ENCODE data around the gene RAB31.

RAB31 gene

DNA sequence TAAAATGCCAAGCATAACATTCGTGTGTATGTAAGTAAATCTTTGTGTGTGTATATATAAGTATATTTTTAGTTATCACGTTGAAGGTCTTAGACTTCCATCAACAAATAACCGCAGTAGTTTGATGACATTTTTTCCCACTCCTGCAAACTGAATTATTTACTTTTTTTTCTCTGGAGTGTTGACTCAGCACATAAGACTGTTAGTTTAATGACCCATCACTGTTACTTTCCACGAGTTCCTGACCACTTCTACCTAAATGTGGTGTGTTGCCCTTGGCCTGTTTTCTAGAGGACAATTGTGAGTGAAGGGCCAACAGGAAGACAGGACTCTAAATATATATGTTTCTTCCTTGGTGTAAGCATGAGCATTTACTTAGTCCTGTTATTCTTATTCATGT, 106.3 kb downstream of the RAB31 start:
- TF ChIP-seq TAF1 (IDR thresholded peaks at IDR 0.05; ENCODE audit: low read depth, low read length) (no peak), PAX5 (IDR thresholded peaks at IDR 0.05; ENCODE audit: insufficient read depth, low read length, severe bottlenecking) (no peak), POU2F2 (IDR thresholded peaks at IDR 0.05; ENCODE audit: low read depth, low read length) (no peak), SPI1 (IDR thresholded peaks at IDR 0.05; ENCODE audit: low read depth, low read length) (no peak), POLR2A (IDR thresholded peaks at IDR 0.05; ENCODE audit: low read depth, low read length) (no peak), POLR2AphosphoS5 (IDR thresholded peaks at IDR 0.05; ENCODE audit: low read depth, low read length) (no peak)
- DNase-seq (ENCODE audit: insufficient read length, low spot score) (no peak), FAIRE-seq (no peak)

DNA sequence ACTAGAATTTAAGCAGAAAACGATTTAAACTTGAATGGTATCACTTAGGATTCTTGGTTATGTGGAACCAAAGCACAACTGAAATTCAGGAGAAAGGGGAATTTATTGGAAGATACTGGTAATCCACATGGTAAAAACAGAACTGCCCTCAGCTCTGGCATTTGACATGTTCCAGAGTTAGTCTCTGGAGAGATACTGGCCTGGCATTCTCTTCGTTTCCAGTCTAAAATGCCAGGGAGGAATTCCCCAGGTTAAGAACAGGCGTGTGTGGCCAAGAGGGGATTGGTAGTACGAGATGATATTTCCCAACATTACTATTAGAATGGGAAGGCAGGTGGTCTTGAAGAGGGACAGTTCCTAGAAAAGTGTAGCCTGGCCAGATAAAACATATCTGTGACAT, 109.2 kb downstream of the RAB31 start:
- no peak for DNase-seq (ENCODE audit: insufficient read length, low spot score)
- no peak for FAIRE-seq
- no peak for TF ChIP-seq SPI1 (IDR thresholded peaks at IDR 0.05; ENCODE audit: low read depth, low read length)
- no peak for TF ChIP-seq POLR2A (IDR thresholded peaks at IDR 0.05; ENCODE audit: low read depth, low read length)
- TF ChIP-seq PAX5 (IDR thresholded peaks at IDR 0.05; ENCODE audit: insufficient read depth, low read length, severe bottlenecking): no peak
- no peak for TF ChIP-seq TAF1 (IDR thresholded peaks at IDR 0.05; ENCODE audit: low read depth, low read length)
- TF ChIP-seq POLR2AphosphoS5 (IDR thresholded peaks at IDR 0.05; ENCODE audit: low read depth, low read length): no peak
- no peak for TF ChIP-seq POU2F2 (IDR thresholded peaks at IDR 0.05; ENCODE audit: low read depth, low read length)

DNA sequence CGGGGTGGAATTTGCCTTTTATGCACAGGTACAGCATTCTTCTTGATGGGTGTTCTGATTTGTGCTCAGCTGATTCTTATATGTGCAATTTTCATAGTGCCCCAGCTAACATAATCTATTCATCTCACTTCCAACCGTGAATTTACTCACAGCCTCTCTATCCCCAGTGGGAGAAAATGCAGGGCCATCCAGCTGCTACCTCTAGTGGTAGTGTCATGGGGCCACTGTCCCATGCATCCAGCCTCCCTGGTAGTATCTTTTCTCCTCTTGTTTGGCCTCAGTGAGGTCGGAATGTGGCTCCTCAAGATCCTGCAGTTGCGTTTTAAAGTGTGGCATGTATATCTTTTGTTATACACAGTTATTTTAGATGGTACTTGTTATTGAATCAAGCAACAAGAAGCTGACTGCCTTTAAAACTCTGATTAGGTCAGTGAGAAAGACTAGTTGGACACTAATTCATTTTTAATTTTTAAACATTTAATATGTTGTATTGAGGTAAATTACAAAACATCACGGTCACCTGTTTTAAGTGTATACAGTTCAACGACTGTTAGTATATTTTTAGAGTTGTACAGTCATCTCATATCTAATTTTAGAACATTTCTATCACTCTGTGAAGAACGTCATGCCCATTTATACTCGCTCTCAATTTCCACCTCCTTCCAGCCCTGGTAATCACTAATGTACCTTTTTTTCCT, 109.8 kb downstream of the RAB31 start:
- no peak for FAIRE-seq
- TF ChIP-seq SPI1 (IDR thresholded peaks at IDR 0.05; ENCODE audit: low read depth, low read length) (no peak), PAX5 (IDR thresholded peaks at IDR 0.05; ENCODE audit: insufficient read depth, low read length, severe bottlenecking) (no peak), TAF1 (IDR thresholded peaks at IDR 0.05; ENCODE audit: low read depth, low read length) (no peak), POLR2A (IDR thresholded peaks at IDR 0.05; ENCODE audit: low read depth, low read length) (no peak), POU2F2 (IDR thresholded peaks at IDR 0.05; ENCODE audit: low read depth, low read length) (no peak), POLR2AphosphoS5 (IDR thresholded peaks at IDR 0.05; ENCODE audit: low read depth, low read length) (no peak)
- no peak for DNase-seq (ENCODE audit: insufficient read length, low spot score)

DNA sequence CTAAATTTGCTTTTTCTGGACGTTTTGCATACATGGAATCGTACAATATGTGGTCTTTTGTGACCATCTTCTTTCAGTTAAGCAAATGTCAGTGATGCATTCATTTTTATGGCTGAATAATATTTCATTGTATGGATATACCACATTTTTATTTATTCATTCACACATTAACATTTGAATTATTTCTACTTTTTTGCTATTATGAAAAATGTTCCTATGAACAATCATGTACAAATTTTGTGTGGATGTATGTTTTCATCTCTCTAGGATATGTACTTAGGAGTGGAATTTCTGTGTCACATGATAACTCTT, 110.3 kb downstream of the RAB31 start:
- TF ChIP-seq SPI1 (IDR thresholded peaks at IDR 0.05; ENCODE audit: low read depth, low read length): no peak
- TF ChIP-seq POLR2A (IDR thresholded peaks at IDR 0.05; ENCODE audit: low read depth, low read length): no peak
- no peak for TF ChIP-seq POU2F2 (IDR thresholded peaks at IDR 0.05; ENCODE audit: low read depth, low read length)
- TF ChIP-seq TAF1 (IDR thresholded peaks at IDR 0.05; ENCODE audit: low read depth, low read length): no peak
- no peak for TF ChIP-seq PAX5 (IDR thresholded peaks at IDR 0.05; ENCODE audit: insufficient read depth, low read length, severe bottlenecking)
- TF ChIP-seq POLR2AphosphoS5 (IDR thresholded peaks at IDR 0.05; ENCODE audit: low read depth, low read length): no peak
- FAIRE-seq: no peak

DNA sequence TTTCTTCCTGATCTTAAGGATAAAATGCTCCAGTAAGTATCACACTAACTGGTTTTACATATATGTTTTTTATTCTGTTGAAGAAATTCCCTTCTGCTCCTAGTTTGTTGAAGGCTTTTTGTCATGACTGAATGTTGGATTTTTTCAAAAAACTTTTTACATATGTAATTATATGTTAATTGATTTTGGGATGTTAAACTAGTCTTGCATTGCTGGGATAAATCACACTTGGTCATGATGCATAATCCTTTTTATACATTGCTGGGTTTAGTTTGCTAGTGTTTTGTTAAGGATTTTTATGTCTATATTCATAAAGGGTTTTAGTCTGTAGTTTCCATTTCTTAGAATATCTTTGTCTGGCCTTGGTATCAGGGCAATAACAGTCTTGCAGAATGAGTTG, 112.0 kb downstream of the RAB31 start:
- no peak for FAIRE-seq
- TF ChIP-seq PAX5 (IDR thresholded peaks at IDR 0.05; ENCODE audit: insufficient read depth, low read length, severe bottlenecking) (no peak), TAF1 (IDR thresholded peaks at IDR 0.05; ENCODE audit: low read depth, low read length) (no peak), POLR2A (IDR thresholded peaks at IDR 0.05; ENCODE audit: low read depth, low read length) (no peak), POLR2AphosphoS5 (IDR thresholded peaks at IDR 0.05; ENCODE audit: low read depth, low read length) (no peak), SPI1 (IDR thresholded peaks at IDR 0.05; ENCODE audit: low read depth, low read length) (no peak), POU2F2 (IDR thresholded peaks at IDR 0.05; ENCODE audit: low read depth, low read length) (no peak)

More for the DNA sequence above, 110.3 kb downstream of the RAB31 start:
- no peak for DNase-seq (ENCODE audit: insufficient read length, low spot score)

DNA sequence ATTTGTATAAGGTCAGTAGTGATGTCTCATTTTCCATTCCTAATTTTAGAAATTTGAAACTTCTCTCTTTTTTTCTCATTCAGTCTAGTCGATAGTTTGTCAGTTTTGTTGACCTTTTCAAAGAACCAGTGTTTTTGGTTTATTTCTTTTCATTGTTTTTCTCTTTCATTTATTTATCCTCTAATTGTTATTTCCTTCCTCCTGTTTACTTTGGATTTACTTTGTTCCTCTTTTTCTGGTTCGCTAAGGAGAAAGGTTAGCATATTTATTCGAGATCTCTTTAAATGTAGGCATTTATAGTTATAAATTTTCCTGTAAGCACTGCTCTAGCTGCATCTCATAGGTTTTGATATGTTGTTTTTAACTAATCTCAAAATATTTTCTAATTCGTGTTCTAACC, 112.6 kb downstream of the RAB31 start:
- FAIRE-seq: no peak
- no peak for TF ChIP-seq TAF1 (IDR thresholded peaks at IDR 0.05; ENCODE audit: low read depth, low read length)
- TF ChIP-seq PAX5 (IDR thresholded peaks at IDR 0.05; ENCODE audit: insufficient read depth, low read length, severe bottlenecking): no peak
- TF ChIP-seq SPI1 (IDR thresholded peaks at IDR 0.05; ENCODE audit: low read depth, low read length): no peak
- no peak for TF ChIP-seq POLR2AphosphoS5 (IDR thresholded peaks at IDR 0.05; ENCODE audit: low read depth, low read length)
- TF ChIP-seq POU2F2 (IDR thresholded peaks at IDR 0.05; ENCODE audit: low read depth, low read length): no peak
- TF ChIP-seq POLR2A (IDR thresholded peaks at IDR 0.05; ENCODE audit: low read depth, low read length): no peak
- DNase-seq (ENCODE audit: insufficient read length, low spot score): no peak

More for the DNA sequence above, 112.0 kb downstream of the RAB31 start:
- DNase-seq (ENCODE audit: insufficient read length, low spot score): no peak

DNA sequence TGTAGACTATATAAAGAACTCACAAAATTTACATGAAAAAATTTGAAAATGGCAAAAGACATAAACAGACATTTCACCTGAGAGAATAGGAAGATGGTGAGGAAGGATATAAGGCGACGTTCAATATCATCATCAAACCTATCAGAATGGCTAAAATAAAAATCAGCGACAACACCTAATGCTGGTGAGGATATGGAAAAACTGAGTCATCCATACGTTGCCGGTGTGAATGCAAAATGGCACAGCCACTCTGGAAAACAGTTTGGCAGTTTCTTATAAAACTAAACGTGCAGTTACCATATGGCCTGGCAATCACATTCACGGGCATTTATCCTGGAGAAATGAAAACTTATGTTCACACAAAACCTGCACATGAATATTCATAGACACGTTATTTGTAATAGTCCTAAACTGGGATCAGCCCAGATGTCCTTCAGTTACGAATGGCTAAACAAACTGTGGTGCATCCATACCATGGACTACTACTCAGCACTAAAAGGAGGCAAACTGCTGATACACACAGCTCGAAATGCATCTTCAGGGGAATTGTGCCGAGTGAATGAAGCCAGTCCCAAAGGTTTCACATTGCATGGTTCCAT, 114.6 kb downstream of the RAB31 start:
- no peak for DNase-seq (ENCODE audit: insufficient read length, low spot score)
- no peak for FAIRE-seq

DNA sequence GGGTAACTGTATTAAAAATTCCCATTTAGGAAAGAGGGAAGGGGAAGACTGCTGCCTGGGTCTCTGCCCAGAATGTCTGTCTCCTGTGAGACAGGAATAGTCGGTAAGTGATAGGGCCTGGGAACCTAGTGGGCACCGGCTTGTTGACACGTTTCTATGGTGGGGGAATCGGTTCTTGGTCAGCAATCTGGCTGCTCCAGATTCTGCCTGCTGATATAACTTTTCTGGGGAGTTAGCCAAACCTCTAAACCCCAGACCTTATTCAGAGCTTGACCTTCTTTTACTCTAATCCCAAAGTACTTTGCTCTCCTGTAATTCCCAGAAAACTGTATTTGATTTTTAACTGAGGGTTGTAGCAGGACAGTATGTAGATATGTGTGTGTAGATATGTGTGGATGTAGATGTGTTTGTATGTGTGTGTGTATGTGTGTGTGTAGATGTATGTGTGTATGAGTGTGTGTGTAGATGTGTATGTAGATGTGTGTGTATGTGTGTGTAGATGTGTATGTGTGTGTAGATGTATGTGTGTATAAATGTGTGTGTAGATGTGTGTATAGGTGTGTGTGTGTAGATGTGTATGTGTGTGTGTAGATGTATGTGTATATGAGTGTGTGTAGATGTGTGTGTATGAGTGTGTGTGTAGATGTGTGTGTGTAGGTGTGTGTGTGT, 115.8 kb downstream of the RAB31 start:
- no peak for TF ChIP-seq POLR2AphosphoS5 (IDR thresholded peaks at IDR 0.05; ENCODE audit: low read depth, low read length)
- TF ChIP-seq PAX5 (IDR thresholded peaks at IDR 0.05; ENCODE audit: insufficient read depth, low read length, severe bottlenecking): no peak
- no peak for TF ChIP-seq POLR2A (IDR thresholded peaks at IDR 0.05; ENCODE audit: low read depth, low read length)
- TF ChIP-seq SPI1 (IDR thresholded peaks at IDR 0.05; ENCODE audit: low read depth, low read length): no peak
- no peak for TF ChIP-seq POU2F2 (IDR thresholded peaks at IDR 0.05; ENCODE audit: low read depth, low read length)
- no peak for TF ChIP-seq TAF1 (IDR thresholded peaks at IDR 0.05; ENCODE audit: low read depth, low read length)
- DNase-seq (ENCODE audit: insufficient read length, low spot score) (no peak), FAIRE-seq (peak; percentile 84)

More for the DNA sequence above, 114.6 kb downstream of the RAB31 start:
- TF ChIP-seq TAF1 (IDR thresholded peaks at IDR 0.05; ENCODE audit: low read depth, low read length): no peak
- no peak for TF ChIP-seq POLR2AphosphoS5 (IDR thresholded peaks at IDR 0.05; ENCODE audit: low read depth, low read length)
- TF ChIP-seq PAX5 (IDR thresholded peaks at IDR 0.05; ENCODE audit: insufficient read depth, low read length, severe bottlenecking): no peak

DNA sequence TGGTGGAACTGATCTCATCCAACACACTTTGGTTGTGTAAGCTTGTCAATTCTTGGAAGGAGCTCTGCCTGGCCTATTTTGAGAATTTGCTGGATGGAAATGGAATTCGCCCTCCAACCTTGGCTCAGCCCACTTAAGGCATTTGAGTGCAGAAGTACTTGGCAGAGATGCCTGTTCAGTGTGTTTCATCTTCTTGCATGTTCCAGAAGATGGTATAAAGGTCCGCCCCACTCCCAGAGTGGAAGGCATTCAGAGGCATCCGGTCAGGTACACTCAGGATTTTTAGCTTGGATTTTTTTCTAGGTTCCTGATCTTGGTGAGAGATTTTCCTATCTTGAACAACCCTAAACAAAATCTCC, 116.4 kb downstream of the RAB31 start:
- FAIRE-seq (no peak), DNase-seq (ENCODE audit: insufficient read length, low spot score) (no peak)
- no peak for TF ChIP-seq PAX5 (IDR thresholded peaks at IDR 0.05; ENCODE audit: insufficient read depth, low read length, severe bottlenecking)
- no peak for TF ChIP-seq TAF1 (IDR thresholded peaks at IDR 0.05; ENCODE audit: low read depth, low read length)
- no peak for TF ChIP-seq POLR2A (IDR thresholded peaks at IDR 0.05; ENCODE audit: low read depth, low read length)
- no peak for TF ChIP-seq POU2F2 (IDR thresholded peaks at IDR 0.05; ENCODE audit: low read depth, low read length)

All from GM12891 (cell line).